HCT116 (cell line): ENCODE measurements around the gene WIPF3.

Experiments used
- MAX ChIP-seq: IDR thresholded peaks from 2 replicates; pipeline ENCODE4 v1.6.1; 2012
- POLR2A ChIP-seq: IDR thresholded peaks from 2 replicates; pipeline ENCODE4 v1.7.0; 2011; ENCODE audit warnings: borderline replicate concordance; ENCODE audit not compliant: insufficient read depth, insufficient read length; ENCODE audit errors: extremely low read depth
- SIN3A ChIP-seq: IDR thresholded peaks from 2 replicates; pipeline ENCODE4 v1.6.1; 2012; ENCODE audit warnings: low read depth
- TF ChIP-seq, protein P1 (sequence below), 3 experiments: fragments of 200-600 bp in 1 of 3; sonication (generic) in 1 of 3; IDR thresholded peaks in 2 of 3; conservative IDR thresholded peaks in 1 of 3; 2 replicates each; pipeline ENCODE4 v1.5.1; 2012 to 2017; ENCODE audit warnings: low read depth in 2 of 3, low read length in 2 of 3, antibody characterized with exemption in 1 of 3, borderline replicate concordance in 1 of 3, control low read depth in 1 of 3, mild to moderate bottlenecking in 1 of 3, mixed read lengths in 1 of 3, mixed run types in 1 of 3, moderate library complexity in 1 of 3; ENCODE audit not compliant: insufficient read depth in 1 of 3

- TF ChIP-seq POLR2A, result no peak
- no peak for TF ChIP-seq MAX
- TF ChIP-seq, protein P1, sequence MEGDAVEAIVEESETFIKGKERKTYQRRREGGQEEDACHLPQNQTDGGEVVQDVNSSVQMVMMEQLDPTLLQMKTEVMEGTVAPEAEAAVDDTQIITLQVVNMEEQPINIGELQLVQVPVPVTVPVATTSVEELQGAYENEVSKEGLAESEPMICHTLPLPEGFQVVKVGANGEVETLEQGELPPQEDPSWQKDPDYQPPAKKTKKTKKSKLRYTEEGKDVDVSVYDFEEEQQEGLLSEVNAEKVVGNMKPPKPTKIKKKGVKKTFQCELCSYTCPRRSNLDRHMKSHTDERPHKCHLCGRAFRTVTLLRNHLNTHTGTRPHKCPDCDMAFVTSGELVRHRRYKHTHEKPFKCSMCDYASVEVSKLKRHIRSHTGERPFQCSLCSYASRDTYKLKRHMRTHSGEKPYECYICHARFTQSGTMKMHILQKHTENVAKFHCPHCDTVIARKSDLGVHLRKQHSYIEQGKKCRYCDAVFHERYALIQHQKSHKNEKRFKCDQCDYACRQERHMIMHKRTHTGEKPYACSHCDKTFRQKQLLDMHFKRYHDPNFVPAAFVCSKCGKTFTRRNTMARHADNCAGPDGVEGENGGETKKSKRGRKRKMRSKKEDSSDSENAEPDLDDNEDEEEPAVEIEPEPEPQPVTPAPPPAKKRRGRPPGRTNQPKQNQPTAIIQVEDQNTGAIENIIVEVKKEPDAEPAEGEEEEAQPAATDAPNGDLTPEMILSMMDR (IDR thresholded peaks at IDR 0.05 in 2 of 3, conservative IDR thresholded peaks at IDR 0.05 in 1 of 3; ENCODE audit: borderline replicate concordance in 1 of 3, insufficient read depth in 1 of 3, low read depth in 2 of 3, low read length in 2 of 3), result no peak
- TF ChIP-seq SIN3A, result no peak
Measured at GRCh38 chr7:29891766-29892165, 85.5 kb downstream of the WIPF3 start.
